H9 (cell line): Measurements from ENCODE around the gene GAD2. TPM values are rescaled to one million over a fixed set of nuclear protein-coding genes. Genes with fewer than 3 reads are reported as not detected.

Experiments
- DNase-seq: peaks from one replicate; pipeline ENCODE4 v3.0.0-alpha.2; 2017
- H2AFZ ChIP-seq: one replicate; pipeline ENCODE4 v1.6.1; 2013; ENCODE audit warnings: mild to moderate bottlenecking, low read length, control low read depth, moderate library complexity
- H2AK5ac ChIP-seq: 2 replicates; pipeline ENCODE4 v1.6.1; 2013; ENCODE audit warnings: low read length, control low read depth, mixed read lengths; ENCODE audit not compliant: insufficient read length
- H2BK120ac ChIP-seq: one replicate; pipeline ENCODE4 v1.6.1; 2013; ENCODE audit warnings: low read depth, mild to moderate bottlenecking, low read length, control low read depth, inconsistent platforms; ENCODE audit not compliant: poor library complexity, severe bottlenecking
- H2BK12ac ChIP-seq: 2 replicates; pipeline ENCODE4 v1.6.1; 2013; ENCODE audit warnings: low read length, control low read depth, mixed read lengths, low read depth; ENCODE audit not compliant: insufficient read length
- H2BK15ac ChIP-seq: 2 replicates; pipeline ENCODE4 v1.6.1; 2013; ENCODE audit warnings: low read depth, low read length, control low read depth
- H2BK20ac ChIP-seq: one replicate; pipeline ENCODE4 v1.6.1; 2013; ENCODE audit warnings: low read depth, mild to moderate bottlenecking, low read length, control low read depth, inconsistent platforms; ENCODE audit not compliant: poor library complexity, severe bottlenecking
- H2BK5ac ChIP-seq: 2 replicates; pipeline ENCODE4 v1.6.1; 2013; ENCODE audit warnings: low read length, control low read depth, mixed read lengths; ENCODE audit not compliant: insufficient read length
- H3K14ac ChIP-seq: 2 replicates; pipeline ENCODE4 v1.6.1; 2013; ENCODE audit warnings: low read length, control low read depth; ENCODE audit not compliant: insufficient read depth
- H3K18ac ChIP-seq: 2 replicates; pipeline ENCODE4 v1.6.1; 2013; ENCODE audit warnings: low read depth, mild to moderate bottlenecking, mixed read lengths, low read length, control low read depth; ENCODE audit not compliant: insufficient read length
- H3K23ac ChIP-seq: 2 replicates; pipeline ENCODE4 v1.6.1; 2013; ENCODE audit warnings: low read length, control low read depth, mixed read lengths, low read depth; ENCODE audit not compliant: insufficient read length
- H3K23me2 ChIP-seq: 2 replicates; pipeline ENCODE4 v1.6.1; 2013; ENCODE audit warnings: low read depth, mild to moderate bottlenecking, mixed read lengths, low read length, control low read depth; ENCODE audit not compliant: insufficient read length, poor library complexity, severe bottlenecking
- H3K27ac ChIP-seq: 2 replicates; pipeline ENCODE4 v1.5.1; 2013; ENCODE audit warnings: low read length, control low read depth, mixed read lengths, low read depth; ENCODE audit not compliant: insufficient read length
- H3K27me3 ChIP-seq: 2 replicates; pipeline ENCODE4 v1.6.1; 2013; ENCODE audit warnings: low read length, control low read depth, inconsistent platforms; ENCODE audit not compliant: insufficient read depth
- H3K4ac ChIP-seq: 2 replicates; pipeline ENCODE4 v1.6.1; 2013; ENCODE audit warnings: low read depth, mild to moderate bottlenecking, control low read depth, inconsistent platforms, low read length, moderate library complexity
- H3K4me1 ChIP-seq: 2 replicates; pipeline ENCODE4 v1.6.1; 2013; ENCODE audit warnings: low read length, control low read depth, inconsistent platforms; ENCODE audit not compliant: insufficient read depth
- H3K4me2 ChIP-seq: 2 replicates; pipeline ENCODE4 v1.6.1; 2013; ENCODE audit warnings: low read length, control low read depth, mixed read lengths; ENCODE audit not compliant: insufficient read length, insufficient read depth
- H3K56ac ChIP-seq: 2 replicates; pipeline ENCODE4 v1.6.1; 2013; ENCODE audit warnings: low read depth, mild to moderate bottlenecking, mixed read lengths, low read length, control low read depth; ENCODE audit not compliant: insufficient read length
- H3K79me1 ChIP-seq: 2 replicates; pipeline ENCODE4 v1.6.1; 2013; ENCODE audit warnings: low read depth, mild to moderate bottlenecking, moderate library complexity, low read length, control low read depth, inconsistent platforms; ENCODE audit not compliant: insufficient read depth, poor library complexity, severe bottlenecking
- H3K79me2 ChIP-seq: 2 replicates; pipeline ENCODE4 v1.6.1; 2013; ENCODE audit warnings: low read length, control low read depth, inconsistent platforms; ENCODE audit not compliant: insufficient read depth
- H3K9ac ChIP-seq: 2 replicates; pipeline ENCODE4 v1.6.1; 2013; ENCODE audit warnings: low read length, control low read depth, mixed read lengths; ENCODE audit not compliant: insufficient read length; ENCODE audit errors: extremely low read depth
- H3K9me3 ChIP-seq: one replicate; pipeline ENCODE4 v1.6.1; 2013; ENCODE audit warnings: low read depth, low read length, inconsistent platforms; ENCODE audit not compliant: control insufficient read depth
- H3T11ph ChIP-seq: one replicate; pipeline ENCODE4 v1.6.1; 2013; ENCODE audit warnings: mild to moderate bottlenecking, low read length, control low read depth, inconsistent platforms
- H4K20me1 ChIP-seq: one replicate; pipeline ENCODE4 v1.6.1; 2013; ENCODE audit not compliant: control insufficient read depth, insufficient read length, insufficient read depth
- H4K5ac ChIP-seq: 2 replicates; pipeline ENCODE4 v1.6.1; 2013; ENCODE audit warnings: low read depth, mild to moderate bottlenecking, mixed read lengths, low read length, control low read depth; ENCODE audit not compliant: insufficient read length
- H4K8ac ChIP-seq: replicated peaks from 2 replicates; pipeline ENCODE4 v1.6.1; 2013; ENCODE audit warnings: low read length, control low read depth, mixed read lengths, low read depth; ENCODE audit not compliant: insufficient read length
- H4K91ac ChIP-seq: 2 replicates; pipeline ENCODE4 v1.6.1; 2013; ENCODE audit warnings: low read depth, mild to moderate bottlenecking, moderate library complexity, mixed read lengths, low read length, control low read depth; ENCODE audit not compliant: insufficient read length
- H3K27ac Mint-ChIP-seq, 3 experiments: 2 replicates in 2 of 3; 3 replicates in 1 of 3; pipeline ENCODE4 v1.8.0; 2020 to 2021; ENCODE audit warnings: mixed read lengths in 3 of 3, mild to moderate bottlenecking in 1 of 3, moderate library complexity in 1 of 3
- H3K27me3 Mint-ChIP-seq: 2 replicates; pipeline ENCODE4 v1.8.0; 2021; ENCODE audit warnings: low read depth, mild to moderate bottlenecking, moderate library complexity, mixed read lengths
- H3K36me3 Mint-ChIP-seq, 3 experiments: 2 replicates in 2 of 3; 3 replicates in 1 of 3; pipeline ENCODE4 v1.8.0; 2020 to 2021; ENCODE audit warnings: low read depth in 3 of 3, mixed read lengths in 3 of 3; ENCODE audit not compliant: insufficient read depth in 1 of 3
- H3K4me1 Mint-ChIP-seq, 2 experiments: 2 replicates each; pipeline ENCODE4 v1.8.0; 2020; ENCODE audit warnings: mixed read lengths in 2 of 2
- H3K4me3 Mint-ChIP-seq, 2 experiments: 2 replicates in 1 of 2; 3 replicates in 1 of 2; pipeline ENCODE4 v1.8.0; 2020 to 2021; ENCODE audit warnings: mild to moderate bottlenecking in 2 of 2, mixed read lengths in 2 of 2, moderate library complexity in 1 of 2
- H3K9me3 Mint-ChIP-seq, 2 experiments: 2 replicates in 1 of 2; 3 replicates in 1 of 2; pipeline ENCODE4 v1.8.0; 2020; ENCODE audit warnings: mild to moderate bottlenecking in 2 of 2, mixed read lengths in 2 of 2, moderate library complexity in 1 of 2
- CTCF ChIP-seq: fragments of 200-600 bp; sonication (generic); conservative IDR thresholded peaks from 3 replicates; pipeline ENCODE4 v1.8.0; 2021; ENCODE audit warnings: antibody characterized with exemption, mild to moderate bottlenecking
- total RNA-seq: library from RNA; stranded (reverse); gene quantifications from 2 replicates; pipeline ENCODE4 v1.2.1, GENCODE V29; 2021

GAD2 gene
- total RNA-seq, 1 experiment from 2014 or later = 2.0 TPM

DNA sequence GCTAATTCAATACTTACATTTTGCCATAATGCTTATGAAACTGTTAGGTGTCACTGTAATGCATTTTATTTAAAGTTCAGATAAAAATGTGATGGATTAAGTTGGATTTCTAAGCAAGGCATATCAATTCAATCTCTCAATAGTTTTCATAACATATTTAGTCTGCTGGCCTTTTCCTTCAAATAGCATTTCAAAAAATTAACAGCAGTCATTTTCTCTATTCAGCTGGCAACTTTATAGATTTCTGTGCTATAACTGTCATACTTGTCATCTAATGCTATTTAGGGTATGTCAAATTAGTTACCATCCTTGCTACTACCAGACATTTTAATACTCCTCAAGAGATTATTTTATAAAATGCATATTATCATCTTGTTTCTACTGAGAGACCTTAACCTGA lies 4.3 kb downstream of the GAD2 start:
- H3K27me3 Mint-ChIP-seq = peaks cover 76% of the 10 kb centered on the region
- H4K91ac ChIP-seq = no peak overlapping the region
- no peaks in the 10 kb centered on the region for H3K79me2 ChIP-seq
- peaks cover 32% of the 10 kb centered on the region; the same call in 1 of the 2 replicates for H3K27me3 ChIP-seq
- H3K9me3 ChIP-seq = no peaks in the 10 kb centered on the region
- DNase-seq = no peak
- H3K9ac ChIP-seq = no peak overlapping the region
- H2BK120ac ChIP-seq = no peak overlapping the region
- H2AK5ac ChIP-seq = no peak overlapping the region
- H3K4me3 Mint-ChIP-seq = no peak overlapping the region
- H2BK15ac ChIP-seq = no peak overlapping the region
- no peak overlapping the region for H4K5ac ChIP-seq
- H3K4me1 Mint-ChIP-seq = peaks cover 29 to 30% of the 10 kb centered on the region in 2 experiments
- no peaks in the 10 kb centered on the region; a peak in 1 of 7 replicates for H3K36me3 Mint-ChIP-seq
- H2BK12ac ChIP-seq = no peak overlapping the region
- H2BK5ac ChIP-seq = no peak overlapping the region
- H3K9me3 Mint-ChIP-seq = peaks cover 3 to 9% of the 10 kb centered on the region in 2 experiments; a peak in 2 of 5 replicates
- no peak overlapping the region for H3K4me2 ChIP-seq
- no peak overlapping the region for H3K27ac ChIP-seq
- H3K18ac ChIP-seq = no peak overlapping the region
- no peak overlapping the region for H3K56ac ChIP-seq
- H3K4ac ChIP-seq = no peak overlapping the region
- H3K14ac ChIP-seq = no peak overlapping the region
- no peaks in the 10 kb centered on the region; the same call in 1 of the 2 replicates for H3K4me1 ChIP-seq
- no peak overlapping the region for H4K8ac ChIP-seq
- no peaks in the 10 kb centered on the region for H3K79me1 ChIP-seq
- peaks cover 21% of the 10 kb centered on the region for H3K23me2 ChIP-seq
- no peak overlapping the region for H2BK20ac ChIP-seq
- no peak for TF ChIP-seq CTCF
- no peak overlapping the region for H3K23ac ChIP-seq
- H3T11ph ChIP-seq = no peak overlapping the region
- H4K20me1 ChIP-seq = no peaks in the 10 kb centered on the region
- H2AFZ ChIP-seq = no peak overlapping the region
- H3K27ac Mint-ChIP-seq = no peak overlapping the region
